LNCAP (cell line): ENCODE data around the gene PEAK1.

Source experiments
- CTCF ChIP-seq: fragments of 450-650 bp; IDR thresholded peaks from 2 replicates; pipeline ENCODE4 v1.5.1; 2017; ENCODE audit warnings: mild to moderate bottlenecking

Gene PEAK1

GRCh38 chr15:77421370-77421700, 1.4 kb upstream of the PEAK1 start:
- no peak for TF ChIP-seq CTCF

- TF ChIP-seq CTCF, result no peak
Measured at GRCh38 chr15:77420610-77421369, 886 bp upstream of the PEAK1 start, which contains the start of gene HMG20A. HMG20A (plus strand) TSS chr15:77420888; CDS start chr15:77458408, 37,520 bp downstream.

- no peak for TF ChIP-seq CTCF
Measured at GRCh38 chr15:77418966-77419835, 703 bp downstream of the PEAK1 start.

- no peak for TF ChIP-seq CTCF
Measured at GRCh38 chr15:77418391-77418965, 1.4 kb downstream of the PEAK1 start.

GRCh38 chr15:77417602-77418001, 2.3 kb downstream of the PEAK1 start:
- no peak for TF ChIP-seq CTCF

- TF ChIP-seq CTCF, result no peak
Measured at GRCh38 chr15:77416954-77417353, 3.0 kb downstream of the PEAK1 start.

GRCh38 chr15:77416148-77416455, 3.8 kb downstream of the PEAK1 start:
- TF ChIP-seq CTCF, result no peak
